Activated CD8-positive, alpha-beta T cell treated with anti-CD3 and anti-CD28 coated beads, Interleukin-2, amount 10 ng/mL, durations not matched to agents 7 days and 5 days (primary cell): ENCODE data around the gene CHCHD6. TPM values are rescaled to one million over a fixed set of nuclear protein-coding genes. Genes with fewer than 3 reads are reported as not detected.

Experiments
- ATAC-seq: fragments of 150-1000 bp; cut with Tn5 transposase; one replicate; pipeline ENCODE4 v1.10.0; 2021; ENCODE audit warnings: moderate library complexity
- CTCF ChIA-PET: fragments of 350-600 bp; sonication (Branson Sonifier 250); formaldehyde crosslinking; loops from one replicate; lab custom pipeline; 2021; ENCODE audit warnings: antibody characterized with exemption; lab: Charles Lee
- POLR2A ChIA-PET: fragments of 350-600 bp; sonication (Branson Sonifier 250); formaldehyde crosslinking; loops from one replicate; lab custom pipeline; 2021; ENCODE audit warnings: antibody characterized with exemption; lab: Charles Lee
- DNase-seq: peaks from one replicate; pipeline ENCODE4 v3.0.0-alpha.2; 2020
- H3K27ac Mint-ChIP-seq: one replicate; pipeline ENCODE4 v1.8.0; 2021; ENCODE audit warnings: mild to moderate bottlenecking, mixed read lengths
- H3K27me3 Mint-ChIP-seq: one replicate; pipeline ENCODE4 v1.8.0; 2021; ENCODE audit warnings: low read depth, mixed read lengths
- H3K36me3 Mint-ChIP-seq: one replicate; pipeline ENCODE4 v1.8.0; 2021; ENCODE audit warnings: low read depth, mixed read lengths
- H3K4me1 Mint-ChIP-seq: one replicate; pipeline ENCODE4 v1.8.0; 2021; ENCODE audit warnings: low read depth, mixed read lengths
- H3K4me3 Mint-ChIP-seq: one replicate; pipeline ENCODE4 v1.8.0; 2021; ENCODE audit warnings: mild to moderate bottlenecking, mixed read lengths
- H3K9me3 Mint-ChIP-seq: one replicate; pipeline ENCODE4 v1.8.0; 2022; ENCODE audit warnings: mixed read lengths; ENCODE audit not compliant: insufficient read depth
- total RNA-seq, 2 experiments: library from RNA; stranded (reverse); gene quantifications; one replicate each; pipeline ENCODE4 v1.2.3, GENCODE V29; 2021

The CHCHD6 gene
- total RNA-seq, 2 experiments from 2014 or later: 5.1 to 6.2 TPM

GRCh38 chr3:126734106-126734723, 30.2 kb downstream of the CHCHD6 start:
- ChIA-PET POLR2A (no interaction called here), CTCF (no interaction called here)
- no peak overlapping the region for H3K4me3 Mint-ChIP-seq
- H3K36me3 Mint-ChIP-seq: peaks cover 8% of the 10 kb centered on the region
- H3K27ac Mint-ChIP-seq: no peak overlapping the region
- H3K4me1 Mint-ChIP-seq: peaks cover 18% of the 10 kb centered on the region
- no peak for DNase-seq
- no peak for ATAC-seq
- H3K9me3 Mint-ChIP-seq: no peaks in the 10 kb centered on the region
- no peaks in the 10 kb centered on the region for H3K27me3 Mint-ChIP-seq

- Mint-ChIP-seq H3K4me1 (no peaks in the 10 kb centered on the region), H3K27ac (no peak overlapping the region), H3K36me3 (peaks cover 12% of the 10 kb centered on the region), H3K4me3 (no peak overlapping the region), H3K27me3 (no peaks in the 10 kb centered on the region), H3K9me3 (peaks cover 5% of the 10 kb centered on the region)
- CTCF ChIA-PET: interaction anchor here (1.2 kb wide), 1 partner anchor 14 kb away, joined by 3 read pairs; no protein-coding TSS in a partner anchor
- POLR2A ChIA-PET: interaction anchor here (0.7 kb wide), 1 partner anchor 54 kb away, joined by 3 read pairs; no protein-coding TSS in a partner anchor
- DNase-seq (no peak), ATAC-seq (no peak)
Measured at GRCh38 chr3:126737527-126737926, 33.5 kb downstream of the CHCHD6 start.

- ATAC-seq (no peak), DNase-seq (no peak)
- no peaks in the 10 kb centered on the region for H3K27me3 Mint-ChIP-seq
- H3K4me1 Mint-ChIP-seq: no peaks in the 10 kb centered on the region
- no peak overlapping the region for H3K27ac Mint-ChIP-seq
- H3K4me3 Mint-ChIP-seq: no peak overlapping the region
- peaks cover 8% of the 10 kb centered on the region for H3K36me3 Mint-ChIP-seq
- ChIA-PET CTCF (interaction anchor here (1.9 kb wide), 1 partner anchor 9 kb away, joined by 6 read pairs; no protein-coding TSS in a partner anchor), POLR2A (no interaction called here)
- H3K9me3 Mint-ChIP-seq: peaks cover 5% of the 10 kb centered on the region
Measured at GRCh38 chr3:126742057-126742456, 38.0 kb downstream of the CHCHD6 start.

GRCh38 chr3:126743350-126743749, 39.3 kb downstream of the CHCHD6 start:
- Mint-ChIP-seq H3K27ac (no peak overlapping the region), H3K36me3 (peaks cover 8% of the 10 kb centered on the region), H3K9me3 (peaks cover 5% of the 10 kb centered on the region), H3K4me1 (no peaks in the 10 kb centered on the region), H3K27me3 (no peaks in the 10 kb centered on the region), H3K4me3 (no peak overlapping the region)
- DNase-seq: no peak
- POLR2A ChIA-PET: no interaction called here
- ATAC-seq: no peak
- CTCF ChIA-PET: interaction anchor here (0.8 kb wide), 1 partner anchor 8 kb away, joined by 3 read pairs; no protein-coding TSS in a partner anchor

GRCh38 chr3:126743781-126744180, 39.7 kb downstream of the CHCHD6 start:
- Mint-ChIP-seq H3K4me3 (no peak overlapping the region), H3K27ac (no peak overlapping the region), H3K9me3 (peaks cover 5% of the 10 kb centered on the region), H3K27me3 (no peaks in the 10 kb centered on the region), H3K4me1 (no peaks in the 10 kb centered on the region), H3K36me3 (peaks cover 7% of the 10 kb centered on the region)
- ChIA-PET CTCF (no interaction called here), POLR2A (no interaction called here)
- no peak for DNase-seq
- ATAC-seq: no peak

GRCh38 chr3:126745760-126746394, 41.8 kb downstream of the CHCHD6 start:
- no peaks in the 10 kb centered on the region for H3K36me3 Mint-ChIP-seq
- DNase-seq (no peak), ATAC-seq (no peak)
- no peak overlapping the region for H3K4me3 Mint-ChIP-seq
- ChIA-PET CTCF (no interaction called here), POLR2A (no interaction called here)
- H3K27ac Mint-ChIP-seq: no peak overlapping the region
- H3K9me3 Mint-ChIP-seq: no peaks in the 10 kb centered on the region
- no peaks in the 10 kb centered on the region for H3K4me1 Mint-ChIP-seq
- no peaks in the 10 kb centered on the region for H3K27me3 Mint-ChIP-seq

- DNase-seq (no peak), ATAC-seq (no peak)
- ChIA-PET CTCF (no interaction called here), POLR2A (no interaction called here)
- Mint-ChIP-seq H3K4me1 (no peaks in the 10 kb centered on the region), H3K27me3 (no peaks in the 10 kb centered on the region), H3K36me3 (no peaks in the 10 kb centered on the region), H3K27ac (no peak overlapping the region), H3K4me3 (no peak overlapping the region), H3K9me3 (no peaks in the 10 kb centered on the region)
Measured at GRCh38 chr3:126746395-126747177, 42.5 kb downstream of the CHCHD6 start.

GRCh38 chr3:126747768-126748167, 43.7 kb downstream of the CHCHD6 start:
- CTCF ChIA-PET: interaction anchor here (1.0 kb wide), 1 partner anchor 233 kb away, joined by 3 read pairs; no protein-coding TSS in a partner anchor
- Mint-ChIP-seq H3K4me1 (no peaks in the 10 kb centered on the region), H3K27me3 (no peaks in the 10 kb centered on the region), H3K36me3 (no peaks in the 10 kb centered on the region), H3K27ac (no peak overlapping the region), H3K4me3 (no peak overlapping the region), H3K9me3 (no peaks in the 10 kb centered on the region)
- POLR2A ChIA-PET: no interaction called here
- ATAC-seq (no peak), DNase-seq (no peak)

GRCh38 chr3:126748701-126749546, 44.9 kb downstream of the CHCHD6 start:
- no peak overlapping the region for H3K4me3 Mint-ChIP-seq
- POLR2A ChIA-PET: no interaction called here
- H3K4me1 Mint-ChIP-seq: no peaks in the 10 kb centered on the region
- H3K36me3 Mint-ChIP-seq: no peaks in the 10 kb centered on the region
- DNase-seq: no peak
- H3K27ac Mint-ChIP-seq: no peak overlapping the region
- H3K27me3 Mint-ChIP-seq: no peaks in the 10 kb centered on the region
- CTCF ChIA-PET: interaction anchor here (0.8 to 1.0 kb wide), 2 partner anchors 44 to 232 kb away, joined by 3 read pairs; no protein-coding TSS in a partner anchor
- no peaks in the 10 kb centered on the region for H3K9me3 Mint-ChIP-seq
- no peak for ATAC-seq

- ChIA-PET POLR2A (no interaction called here), CTCF (interaction anchor here (0.8 kb wide), 1 partner anchor 45 kb away, joined by 3 read pairs; no protein-coding TSS in a partner anchor)
- no peak for ATAC-seq
- Mint-ChIP-seq H3K4me3 (no peak overlapping the region), H3K36me3 (no peaks in the 10 kb centered on the region), H3K4me1 (no peaks in the 10 kb centered on the region), H3K27me3 (no peaks in the 10 kb centered on the region), H3K27ac (no peak overlapping the region), H3K9me3 (no peaks in the 10 kb centered on the region)
- no peak for DNase-seq
Measured at GRCh38 chr3:126749547-126749875, 45.5 kb downstream of the CHCHD6 start.
